Central memory CD8-positive, alpha-beta T cell (primary cell): ENCODE results near the gene BHLHE41.

Experiments used
- ATAC-seq: fragments of 150-1000 bp; cut with Tn5 transposase; replicated peaks from 2 replicates; pipeline ENCODE4 v1.10.0; 2022; ENCODE audit warnings: mild to moderate bottlenecking, moderate FRiP score, moderate number of reproducible peaks; ENCODE audit not compliant: poor library complexity, severe bottlenecking; ENCODE audit errors: extremely low read depth
- DNase-seq, 2 donors: peaks; one replicate each; pipeline ENCODE4 v3.0.0; 2021; ENCODE audit warnings: low spot score in 2 of 2
- H3K27ac Mint-ChIP-seq: one replicate; pipeline ENCODE4 v1.8.0; 2022; ENCODE audit warnings: low read depth, mild to moderate bottlenecking, moderate library complexity, mixed read lengths
- H3K27me3 Mint-ChIP-seq: one replicate; pipeline ENCODE4 v1.8.0; 2022; ENCODE audit warnings: mixed read lengths
- H3K36me3 Mint-ChIP-seq: one replicate; pipeline ENCODE4 v1.8.0; 2022; ENCODE audit warnings: mild to moderate bottlenecking, moderate library complexity, mixed read lengths; ENCODE audit not compliant: insufficient read depth
- H3K4me1 Mint-ChIP-seq: one replicate; pipeline ENCODE4 v1.8.0; 2022; ENCODE audit warnings: mixed read lengths
- H3K4me3 Mint-ChIP-seq: one replicate; pipeline ENCODE4 v1.8.0; 2022; ENCODE audit warnings: mild to moderate bottlenecking, moderate library complexity, mixed read lengths
- H3K9me3 Mint-ChIP-seq: one replicate; pipeline ENCODE4 v1.8.0; 2022; ENCODE audit warnings: mixed read lengths

Gene BHLHE41

DNA sequence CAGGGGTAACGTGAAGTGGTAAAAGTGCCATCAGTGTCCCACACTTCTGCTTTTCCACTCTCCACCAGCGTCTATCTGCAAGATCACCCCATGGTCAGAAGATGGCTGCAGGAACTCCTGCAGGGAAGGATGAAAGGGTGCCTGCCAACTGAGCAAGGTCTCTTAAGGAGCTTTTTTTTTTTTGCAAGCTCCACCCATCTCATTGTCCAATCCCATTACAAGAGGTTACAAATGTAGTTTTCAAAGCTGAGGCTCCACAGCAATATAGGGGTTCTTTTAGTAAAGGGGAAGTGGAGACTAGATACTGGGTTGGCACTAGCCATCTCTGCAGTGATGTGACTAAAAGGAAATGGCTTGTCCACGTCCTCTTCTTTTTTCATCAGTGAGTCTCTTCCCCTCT lies 5.9 kb upstream of the BHLHE41 start:
- no peaks in the 10 kb centered on the region for H3K9me3 Mint-ChIP-seq
- no peak for DNase-seq
- peak; percentile 41 for ATAC-seq
- peaks cover 90% of the 10 kb centered on the region for H3K27me3 Mint-ChIP-seq
- H3K4me3 Mint-ChIP-seq, result no peak overlapping the region
- H3K36me3 Mint-ChIP-seq, result peaks cover 2% of the 10 kb centered on the region
- peaks cover 4% of the 10 kb centered on the region for H3K4me1 Mint-ChIP-seq
- H3K27ac Mint-ChIP-seq, result no peak overlapping the region

DNA sequence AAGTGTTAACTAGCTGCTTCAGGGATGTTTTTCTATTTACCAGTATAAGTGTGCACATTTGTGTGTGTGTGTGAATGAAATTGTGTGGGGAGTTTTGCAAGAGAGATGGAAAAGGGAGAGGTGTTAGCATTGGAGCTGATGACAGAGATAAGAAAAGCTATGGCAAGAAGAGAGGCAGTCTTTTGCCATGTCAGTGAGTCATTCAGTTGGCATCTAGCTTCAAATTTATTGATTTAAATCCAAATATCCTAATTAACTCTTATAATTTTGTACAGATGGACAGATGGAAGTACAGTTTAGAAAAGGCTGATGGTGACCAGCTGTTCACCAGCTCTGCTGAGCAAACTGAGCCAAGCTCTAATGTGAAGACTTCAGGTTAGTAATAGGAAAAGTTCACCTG lies 3.3 kb upstream of the BHLHE41 start:
- ATAC-seq, result no peak
- H3K36me3 Mint-ChIP-seq, result no peaks in the 10 kb centered on the region
- no peak for DNase-seq
- no peak overlapping the region for H3K27ac Mint-ChIP-seq
- no peaks in the 10 kb centered on the region for H3K9me3 Mint-ChIP-seq
- no peak overlapping the region for H3K4me3 Mint-ChIP-seq
- peaks cover 90% of the 10 kb centered on the region for H3K27me3 Mint-ChIP-seq
- H3K4me1 Mint-ChIP-seq, result peaks cover 20% of the 10 kb centered on the region

DNA sequence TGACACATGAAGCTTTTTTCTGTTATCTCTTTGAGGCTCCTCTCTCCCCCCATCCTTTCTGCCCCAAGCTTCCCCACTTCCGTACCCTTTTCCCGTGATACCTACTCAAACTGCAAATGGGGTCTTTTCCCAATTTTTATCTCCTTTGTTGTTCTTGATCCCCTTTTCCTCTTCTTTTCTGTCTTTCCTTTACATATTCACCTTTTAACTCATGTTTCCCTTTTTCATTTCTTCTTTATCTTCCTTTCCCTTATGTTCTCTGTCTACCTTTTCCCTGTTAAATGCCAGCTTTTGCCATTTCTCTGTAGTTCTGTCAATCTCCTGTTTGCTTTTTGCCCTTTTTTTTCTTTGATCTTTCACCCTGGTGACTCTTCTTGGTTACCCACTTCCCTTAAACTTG lies 2.6 kb upstream of the BHLHE41 start:
- Mint-ChIP-seq H3K36me3 (no peaks in the 10 kb centered on the region), H3K27ac (no peak overlapping the region), H3K4me1 (peaks cover 24% of the 10 kb centered on the region), H3K9me3 (no peaks in the 10 kb centered on the region), H3K4me3 (no peak overlapping the region), H3K27me3 (peaks cover 89% of the 10 kb centered on the region)
- no peak for DNase-seq
- ATAC-seq, result no peak

DNA sequence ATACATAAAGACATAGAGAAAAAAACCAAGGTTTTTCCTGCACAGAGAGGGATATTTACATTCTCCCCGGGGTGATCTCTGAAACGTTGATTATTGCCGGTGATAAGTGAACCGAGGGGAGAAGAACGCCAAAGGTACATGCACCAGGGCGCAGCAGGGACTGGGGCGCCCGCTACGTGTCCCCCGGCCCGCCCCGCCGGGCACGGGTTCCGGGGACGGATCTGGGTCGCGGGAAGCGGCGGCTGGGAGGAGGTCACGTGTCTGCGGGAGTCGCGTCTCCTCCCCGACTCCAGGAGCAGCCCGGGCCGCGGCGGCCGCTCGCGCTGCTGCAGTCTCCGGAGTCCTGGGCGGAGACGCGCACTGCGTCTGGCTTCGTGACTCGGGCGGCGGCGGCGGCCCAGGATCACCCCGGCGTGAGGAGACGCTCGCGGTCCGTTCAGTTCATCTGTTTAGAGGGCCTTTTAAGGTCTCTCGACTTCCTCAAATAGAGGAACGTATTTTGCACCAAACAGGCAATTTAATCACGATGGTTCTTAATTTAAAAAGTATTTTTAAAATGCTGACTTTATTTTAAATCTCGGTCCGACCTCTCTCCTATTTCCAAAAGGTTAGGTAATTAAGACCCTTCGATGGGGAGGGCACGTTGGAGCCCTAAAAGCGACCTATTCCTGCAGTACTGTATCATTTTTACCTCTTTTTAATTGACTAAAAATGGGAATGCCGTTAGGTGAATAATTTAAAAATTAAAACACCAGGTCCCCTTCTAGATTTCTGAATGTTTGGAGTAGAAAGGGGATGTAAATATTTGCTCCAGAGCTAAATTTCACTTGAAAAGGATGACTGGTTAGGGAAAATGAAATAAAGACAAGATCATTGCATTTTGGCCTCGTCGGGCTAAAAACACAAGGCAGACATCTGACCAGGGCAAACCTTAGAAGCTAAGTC lies 1.8 kb upstream of the BHLHE41 start:
- H3K27me3 Mint-ChIP-seq, result peaks cover 89% of the 10 kb centered on the region

DNA sequence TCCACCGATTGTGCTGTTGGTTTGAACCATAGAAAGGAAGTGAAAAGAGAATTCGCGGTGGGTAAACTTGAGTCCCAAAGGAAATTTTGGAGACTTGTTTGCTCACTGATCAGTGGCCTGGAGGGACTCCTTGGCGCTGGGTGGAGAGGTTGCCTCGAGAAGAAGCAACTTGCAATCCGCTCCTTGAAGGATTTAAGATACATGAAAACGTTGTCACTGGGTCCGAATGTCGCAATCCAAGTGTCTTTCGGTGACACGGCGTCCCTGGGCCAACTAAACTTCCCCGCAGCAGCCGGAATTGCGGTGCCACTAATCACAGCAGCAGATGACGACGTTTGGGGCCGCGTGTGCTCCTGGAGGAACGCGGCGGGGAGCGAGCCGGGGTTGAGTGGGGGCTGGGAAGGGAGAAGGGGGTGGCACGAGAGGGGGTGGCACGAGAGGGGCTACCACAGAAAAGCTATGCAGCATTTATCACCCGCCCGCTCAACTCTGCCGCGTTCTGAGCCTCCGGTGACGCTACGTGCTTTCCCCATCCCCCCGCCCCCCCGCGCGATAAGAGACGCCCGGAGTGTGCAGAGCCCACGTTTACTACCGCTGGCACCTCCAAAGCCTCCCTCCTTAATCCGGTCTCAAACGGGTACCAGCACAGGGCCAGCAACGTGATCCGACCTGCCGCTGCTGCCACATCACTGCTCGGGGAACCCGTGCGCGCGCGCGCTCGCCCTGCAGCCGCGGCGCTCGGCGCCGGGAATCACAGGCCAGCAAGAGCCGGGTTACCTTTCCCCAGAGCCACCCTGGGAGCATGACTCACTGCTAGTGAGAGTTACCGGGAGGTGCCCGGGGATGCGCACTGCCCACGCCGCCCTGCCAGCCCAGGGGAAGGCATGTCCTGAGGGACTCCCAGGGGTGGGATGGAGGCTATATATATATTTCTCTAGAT lies 833 bp upstream of the BHLHE41 start:
- peaks cover 91% of the 10 kb centered on the region for H3K27me3 Mint-ChIP-seq
- peaks cover 32% of the 10 kb centered on the region for H3K4me1 Mint-ChIP-seq
- no peak overlapping the region for H3K27ac Mint-ChIP-seq
- H3K9me3 Mint-ChIP-seq, result no peaks in the 10 kb centered on the region
- ATAC-seq (peak; percentile 7), DNase-seq (no peak)
- H3K36me3 Mint-ChIP-seq, result peaks cover 1% of the 10 kb centered on the region
- H3K4me3 Mint-ChIP-seq, result peak overlapping the region; percentile 76

More for the DNA sequence above, 1.8 kb upstream of the BHLHE41 start:
- peaks cover 28% of the 10 kb centered on the region for H3K4me1 Mint-ChIP-seq
- no peak overlapping the region for H3K27ac Mint-ChIP-seq
- H3K36me3 Mint-ChIP-seq, result no peaks in the 10 kb centered on the region
- ATAC-seq (no peak), DNase-seq (no peak)
- peak overlapping the region; percentile 76 for H3K4me3 Mint-ChIP-seq
- H3K9me3 Mint-ChIP-seq, result no peaks in the 10 kb centered on the region

DNA sequence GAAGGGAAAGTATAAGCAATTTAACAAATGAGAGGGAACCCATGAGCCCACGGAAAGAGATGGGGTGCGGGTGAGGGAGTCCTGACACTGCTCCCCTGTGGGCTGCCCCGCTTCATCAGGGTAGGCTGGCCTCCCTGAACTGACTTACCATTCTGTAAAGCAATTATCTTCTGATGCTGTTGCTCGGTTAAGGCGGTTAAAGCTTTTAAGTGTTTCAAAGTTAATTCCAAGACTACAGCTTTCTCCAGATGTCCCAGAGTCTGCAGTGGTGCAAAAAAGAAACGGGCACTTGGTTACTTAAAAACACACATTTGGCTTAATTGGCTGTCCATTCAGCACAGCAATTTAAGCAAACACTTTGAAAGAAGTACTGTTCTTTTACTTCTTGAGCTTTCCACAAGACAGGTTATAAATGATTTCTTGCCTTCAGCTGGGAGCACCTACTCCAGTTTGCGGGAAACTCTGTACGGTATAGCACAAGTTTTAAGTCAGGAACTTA lies 1.3 kb downstream of the BHLHE41 start:
- H3K36me3 Mint-ChIP-seq, result peaks cover 1% of the 10 kb centered on the region
- peaks cover 32% of the 10 kb centered on the region for H3K4me1 Mint-ChIP-seq
- peak overlapping the region; percentile 76 for H3K4me3 Mint-ChIP-seq
- DNase-seq, result no peak
- H3K27ac Mint-ChIP-seq, result no peak overlapping the region
- no peaks in the 10 kb centered on the region for H3K9me3 Mint-ChIP-seq
- H3K27me3 Mint-ChIP-seq, result peaks cover 94% of the 10 kb centered on the region
- no peak for ATAC-seq

DNA sequence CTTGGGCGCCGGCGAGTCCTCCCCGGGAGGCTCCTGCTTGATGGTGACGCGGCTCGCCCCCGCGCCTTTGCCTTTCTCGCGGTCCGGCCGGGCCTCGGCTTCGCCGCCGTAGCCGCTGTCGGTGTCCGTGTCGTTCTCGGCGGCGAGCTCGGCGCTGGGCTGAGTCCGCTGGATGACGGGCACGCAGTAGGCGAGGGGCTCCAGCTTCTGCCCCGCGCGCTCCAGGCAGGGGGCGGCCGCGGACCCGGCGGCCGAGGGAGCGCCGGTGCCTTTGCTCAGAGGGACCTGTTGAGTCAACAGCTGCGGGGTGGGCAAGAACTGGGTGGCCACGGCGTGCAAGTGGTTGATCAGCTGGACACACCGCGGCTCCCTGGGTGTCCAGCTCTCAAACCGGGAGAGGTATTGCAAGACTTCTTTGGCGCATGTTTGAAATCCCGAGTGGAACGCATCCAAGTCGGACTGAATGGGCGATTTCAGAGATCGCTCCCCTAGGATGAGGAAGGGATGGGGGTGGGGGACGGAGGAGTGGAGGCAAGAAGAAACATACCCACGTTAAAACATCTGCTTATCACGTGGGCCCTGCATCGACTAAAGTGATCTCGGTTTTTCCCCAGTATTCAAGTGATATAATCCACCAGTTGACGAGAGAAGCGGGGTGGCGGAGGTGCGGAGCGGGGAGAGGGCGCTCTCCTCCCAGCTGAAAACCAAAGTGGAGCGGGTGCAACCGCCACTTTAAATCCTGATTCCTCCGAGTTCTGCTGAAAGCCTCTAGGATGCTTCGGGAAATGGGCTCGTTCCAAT lies 2.0 kb downstream of the BHLHE41 start:
- Mint-ChIP-seq H3K36me3 (peaks cover 1% of the 10 kb centered on the region), H3K9me3 (no peaks in the 10 kb centered on the region), H3K27me3 (peaks cover 94% of the 10 kb centered on the region), H3K27ac (no peak overlapping the region), H3K4me1 (peaks cover 32% of the 10 kb centered on the region), H3K4me3 (peak overlapping the region; percentile 76)
- no peak for DNase-seq
- no peak for ATAC-seq

DNA sequence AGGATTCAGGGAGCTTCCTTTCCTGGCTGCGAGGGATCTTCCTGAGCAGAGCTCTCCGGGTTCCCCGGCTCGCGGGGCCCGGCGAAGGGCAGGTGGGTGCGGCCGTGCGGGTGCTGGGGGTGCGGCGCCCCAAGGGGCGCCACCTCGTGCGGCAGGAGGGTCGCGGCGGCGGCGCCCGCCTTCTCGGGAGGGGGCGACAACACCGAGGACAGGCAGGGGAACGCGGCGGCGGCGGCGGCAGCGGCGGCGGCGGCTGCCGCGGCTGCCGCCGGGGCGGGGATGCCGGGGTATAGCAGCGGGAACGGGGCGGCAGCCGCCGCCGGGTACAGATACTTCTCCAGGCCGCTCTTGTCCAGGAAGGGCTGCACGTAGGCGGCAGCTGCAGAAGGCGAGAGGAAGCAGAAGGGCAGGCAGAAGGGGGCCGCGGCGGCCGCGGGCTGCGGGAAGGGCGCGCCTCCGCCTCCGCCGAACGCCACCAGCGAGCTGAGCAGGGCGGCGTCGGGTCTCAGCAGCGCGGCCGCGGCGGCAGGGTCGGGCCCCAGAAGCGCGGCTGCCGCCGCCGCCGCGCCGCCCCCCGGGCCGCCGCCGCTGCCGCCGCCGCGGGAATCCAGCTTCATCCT lies 2.7 kb downstream of the BHLHE41 start:
- H3K27me3 Mint-ChIP-seq, result peaks cover 93% of the 10 kb centered on the region
- DNase-seq (no peak), ATAC-seq (peak; percentile 52)
- peak overlapping the region; percentile 76 for H3K4me3 Mint-ChIP-seq
- H3K9me3 Mint-ChIP-seq, result no peaks in the 10 kb centered on the region
- H3K27ac Mint-ChIP-seq, result no peak overlapping the region
- H3K36me3 Mint-ChIP-seq, result peaks cover 1% of the 10 kb centered on the region
- H3K4me1 Mint-ChIP-seq, result peaks cover 32% of the 10 kb centered on the region

DNA sequence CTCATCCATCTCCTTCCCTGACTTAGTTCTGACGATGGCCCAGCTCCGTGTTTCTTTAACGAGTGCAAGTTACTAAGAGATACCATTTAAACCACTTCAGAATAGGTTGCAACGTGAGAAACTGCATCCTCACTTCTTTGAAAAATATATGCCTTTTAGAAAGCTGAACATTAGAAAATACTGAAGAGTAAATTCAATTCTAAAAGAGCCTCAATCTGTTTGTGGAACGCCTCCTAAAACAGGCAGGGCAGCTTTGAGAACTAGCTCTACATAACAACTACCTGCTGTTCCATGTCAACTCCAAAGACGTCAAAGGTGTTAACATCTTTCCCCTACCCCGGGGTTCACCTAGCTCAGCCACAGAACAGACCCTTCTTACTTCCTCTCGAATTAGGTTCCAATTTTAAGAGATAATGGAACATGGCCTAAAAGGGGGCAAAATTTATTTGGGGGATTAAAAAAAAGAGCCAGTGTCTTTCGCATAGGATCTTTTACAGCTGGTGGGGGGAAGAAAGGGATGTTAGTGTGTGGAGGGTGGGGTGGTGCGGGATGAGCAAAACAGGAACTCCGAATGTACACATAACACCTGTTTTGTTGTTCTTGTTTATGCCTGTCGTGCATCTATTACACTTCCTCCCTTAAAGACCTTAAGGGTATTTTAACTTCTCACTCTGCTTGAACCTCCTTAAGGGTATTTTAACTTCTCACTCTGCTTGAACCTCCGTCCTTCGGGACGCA lies 3.3 kb downstream of the BHLHE41 start:
- Mint-ChIP-seq H3K27ac (no peak overlapping the region), H3K36me3 (peaks cover 1% of the 10 kb centered on the region), H3K4me3 (peak overlapping the region; percentile 76), H3K27me3 (peaks cover 93% of the 10 kb centered on the region), H3K4me1 (peaks cover 32% of the 10 kb centered on the region), H3K9me3 (no peaks in the 10 kb centered on the region)
- ATAC-seq (no peak), DNase-seq (no peak)

DNA sequence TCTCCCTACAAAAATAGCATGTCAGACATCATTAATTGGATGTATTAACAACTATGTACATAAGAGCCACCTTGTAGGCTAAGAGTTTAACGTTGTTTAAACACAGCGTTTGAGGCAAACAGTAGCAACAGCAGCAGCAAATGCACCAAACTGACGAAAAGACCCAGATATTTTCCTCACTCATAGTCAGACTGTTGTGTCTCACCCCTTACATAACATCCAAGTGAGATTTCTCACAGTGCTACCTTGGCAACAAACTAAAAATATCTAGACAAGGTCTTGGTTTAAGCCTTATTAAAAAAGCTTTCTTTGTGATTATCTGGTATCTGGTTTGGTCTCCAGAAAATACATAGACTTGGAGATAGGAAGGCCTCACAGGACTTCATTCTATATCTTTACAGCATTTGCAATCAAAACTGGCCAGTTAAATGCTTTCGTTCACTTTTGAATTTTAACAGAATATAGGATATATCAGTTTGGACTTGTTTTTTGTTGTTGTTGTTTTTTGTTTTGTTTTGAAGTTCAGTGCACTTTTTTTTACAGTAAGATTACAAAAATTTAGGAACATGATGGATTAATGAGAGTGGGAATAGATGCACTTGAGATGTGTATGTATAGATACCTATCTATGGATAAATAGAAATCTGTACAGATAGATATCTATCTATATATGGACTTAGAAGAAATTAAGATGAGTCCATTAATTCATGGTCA lies 4.1 kb downstream of the BHLHE41 start:
- DNase-seq, result no peak
- ATAC-seq, result no peak
- Mint-ChIP-seq H3K27ac (no peak overlapping the region), H3K27me3 (peaks cover 91% of the 10 kb centered on the region), H3K4me3 (no peak overlapping the region), H3K4me1 (peaks cover 29% of the 10 kb centered on the region), H3K36me3 (peaks cover 1% of the 10 kb centered on the region), H3K9me3 (no peaks in the 10 kb centered on the region)
